AG04450 (cell line): ENCODE results near the gene RPAP2. TPM values are rescaled to one million over a fixed set of nuclear protein-coding genes. Genes with fewer than 3 reads are reported as not detected.

Source experiments
- CTCF ChIA-PET: fragments of 300-600, 350-600 bp; formaldehyde crosslinking; extraction: SDS; loops from one replicate; lab custom pipeline; 2022; ENCODE audit warnings: antibody characterized with exemption, inconsistent platforms; lab: Charles Lee
- POLR2A ChIA-PET: fragments of 350-600 bp; formaldehyde crosslinking; extraction: SDS; loops from one replicate; lab custom pipeline; 2021; ENCODE audit warnings: antibody characterized with exemption, inconsistent platforms; lab: Yijun Ruan, JAX
- DNase-seq: peaks from one replicate; pipeline ENCODE4 v3.0.0-alpha.2; 2011; ENCODE audit warnings: low read depth, low spot score
- H3K27ac ChIP-seq: one replicate; pipeline ENCODE4 v1.5.1; 2012; ENCODE audit warnings: low read depth, low read length, control low read depth
- H3K27me3 ChIP-seq: one replicate; pipeline ENCODE4 v1.6.0; 2012; ENCODE audit warnings: low read length; ENCODE audit not compliant: control insufficient read depth, insufficient read depth
- H3K4me3 ChIP-seq: 2 replicates; pipeline ENCODE4 v1.5.1; 2011; ENCODE audit warnings: mild to moderate bottlenecking, low read depth, low read length, control low read depth
- H3K9me3 ChIP-seq: 2 replicates; pipeline ENCODE4 v1.5.1; 2012; ENCODE audit warnings: low read length; ENCODE audit not compliant: control insufficient read depth, insufficient read depth
- polyA plus RNA-seq: library from polyadenylated mRNA; depleted of rRNA; stranded (reverse); fragments of >200 nt; gene quantifications from 2 replicates; pipeline ENCODE4 v1.2.3, GENCODE V29; 2011
- TF ChIP-seq, protein P1 (sequence below): IDR thresholded peaks from 2 replicates; pipeline ENCODE4 v1.5.1; 2011; ENCODE audit warnings: low read depth, low read length, control low read depth, inconsistent platforms

Gene RPAP2
- polyA plus RNA-seq, 1 experiment = 21.5 TPM

DNA sequence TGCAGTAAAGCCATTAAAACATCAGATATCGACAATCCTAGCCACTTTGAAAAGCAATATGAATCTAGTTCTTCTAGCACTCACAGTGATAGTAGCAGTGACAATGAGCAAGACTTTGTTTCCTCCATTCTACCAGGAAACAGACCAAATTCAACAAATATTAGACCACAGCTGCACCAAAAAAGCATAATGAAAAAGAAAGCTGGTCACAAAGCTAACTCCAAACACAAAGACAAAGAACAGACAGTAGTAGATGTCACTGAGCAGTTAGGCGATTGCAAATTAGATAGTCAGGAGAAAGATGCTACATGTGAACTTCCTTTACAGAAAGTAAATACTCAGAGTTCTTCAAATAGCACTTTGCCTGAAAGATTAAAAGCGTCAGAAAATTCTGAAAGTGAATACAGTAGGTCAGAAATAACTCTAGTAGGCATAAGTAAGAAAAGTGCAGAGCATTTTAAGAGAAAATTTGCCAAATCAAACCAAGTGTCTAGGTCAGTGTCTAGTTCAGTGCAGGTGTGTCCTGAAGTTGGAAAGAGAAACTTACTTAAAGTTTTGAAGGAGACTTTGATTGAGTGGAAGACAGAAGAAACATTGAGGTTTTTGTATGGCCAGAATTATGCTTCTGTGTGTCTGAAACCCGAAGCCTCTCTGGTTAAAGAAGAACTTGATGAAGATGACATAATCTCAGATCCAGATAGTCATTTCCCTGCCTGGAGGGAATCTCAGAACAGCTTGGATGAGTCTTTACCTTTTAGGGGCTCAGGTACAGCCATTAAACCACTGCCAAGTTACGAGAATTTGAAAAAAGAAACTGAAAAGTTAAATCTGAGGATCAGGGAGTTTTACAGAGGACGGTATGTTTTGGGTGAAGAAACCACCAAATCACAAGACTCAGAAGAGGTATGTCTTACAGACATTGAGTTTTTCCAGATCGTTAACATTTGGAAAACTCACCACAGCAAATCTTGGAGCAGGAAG lies 24.9 kb downstream of the RPAP2 start:
- H3K27ac ChIP-seq = no peak overlapping the region
- ChIA-PET CTCF (no interaction called here), POLR2A (no interaction called here)
- peaks cover 8% of the 10 kb centered on the region; the same call in 1 of the 2 replicates for H3K9me3 ChIP-seq
- H3K27me3 ChIP-seq = no peaks in the 10 kb centered on the region
- no peak overlapping the region for H3K4me3 ChIP-seq
- DNase-seq = no peak
- TF ChIP-seq, protein P1, sequence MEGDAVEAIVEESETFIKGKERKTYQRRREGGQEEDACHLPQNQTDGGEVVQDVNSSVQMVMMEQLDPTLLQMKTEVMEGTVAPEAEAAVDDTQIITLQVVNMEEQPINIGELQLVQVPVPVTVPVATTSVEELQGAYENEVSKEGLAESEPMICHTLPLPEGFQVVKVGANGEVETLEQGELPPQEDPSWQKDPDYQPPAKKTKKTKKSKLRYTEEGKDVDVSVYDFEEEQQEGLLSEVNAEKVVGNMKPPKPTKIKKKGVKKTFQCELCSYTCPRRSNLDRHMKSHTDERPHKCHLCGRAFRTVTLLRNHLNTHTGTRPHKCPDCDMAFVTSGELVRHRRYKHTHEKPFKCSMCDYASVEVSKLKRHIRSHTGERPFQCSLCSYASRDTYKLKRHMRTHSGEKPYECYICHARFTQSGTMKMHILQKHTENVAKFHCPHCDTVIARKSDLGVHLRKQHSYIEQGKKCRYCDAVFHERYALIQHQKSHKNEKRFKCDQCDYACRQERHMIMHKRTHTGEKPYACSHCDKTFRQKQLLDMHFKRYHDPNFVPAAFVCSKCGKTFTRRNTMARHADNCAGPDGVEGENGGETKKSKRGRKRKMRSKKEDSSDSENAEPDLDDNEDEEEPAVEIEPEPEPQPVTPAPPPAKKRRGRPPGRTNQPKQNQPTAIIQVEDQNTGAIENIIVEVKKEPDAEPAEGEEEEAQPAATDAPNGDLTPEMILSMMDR = no peak

DNA sequence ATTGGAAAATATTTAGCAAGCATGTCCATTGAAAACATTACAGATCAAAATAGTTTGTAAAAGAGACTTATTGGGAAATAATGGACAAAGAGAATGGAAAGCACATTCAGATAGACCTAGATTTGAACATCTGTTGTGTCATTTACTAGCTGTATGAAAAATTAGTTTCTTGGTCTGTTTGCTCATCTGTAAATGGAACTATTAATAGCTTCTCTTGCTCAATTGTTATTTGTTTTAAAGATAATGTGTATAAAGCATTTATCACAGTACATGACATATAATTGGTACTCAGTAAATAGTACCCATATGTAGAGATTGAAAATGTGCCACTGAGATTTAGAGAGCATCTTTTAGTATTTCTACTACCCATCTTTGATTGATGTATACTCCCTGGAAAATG lies 25.9 kb downstream of the RPAP2 start:
- Histone ChIP-seq H3K27me3 (no peaks in the 10 kb centered on the region), H3K4me3 (no peak overlapping the region), H3K9me3 (peaks cover 15% of the 10 kb centered on the region), H3K27ac (no peak overlapping the region)
- CTCF ChIA-PET = no interaction called here
- TF ChIP-seq, protein P1 = no peak
- DNase-seq = no peak
- POLR2A ChIA-PET = no interaction called here

- ChIA-PET CTCF (interaction anchor here (0.6 to 1.8 kb wide), 3 partner anchors 16 to 635 kb away, joined by 3 to 4 read pairs (median 3); no protein-coding TSS in a partner anchor), POLR2A (no interaction called here)
- TF ChIP-seq, protein P1 = no peak
Observed at GRCh38 chr1:92326681-92327080, 27.8 kb downstream of the RPAP2 start.

GRCh38 chr1:92327794-92328193 lies 28.9 kb downstream of the RPAP2 start:
- ChIA-PET CTCF (no interaction called here), POLR2A (no interaction called here)
- no peak for DNase-seq
- Histone ChIP-seq H3K27me3 (no peaks in the 10 kb centered on the region), H3K27ac (no peak overlapping the region), H3K9me3 (peaks cover 15% of the 10 kb centered on the region), H3K4me3 (no peak overlapping the region)
- TF ChIP-seq, protein P1 = no peak

More at GRCh38 chr1:92326681-92327080, 27.8 kb downstream of the RPAP2 start:
- Histone ChIP-seq H3K4me3 (no peak overlapping the region), H3K9me3 (peaks cover 15% of the 10 kb centered on the region), H3K27me3 (no peaks in the 10 kb centered on the region), H3K27ac (no peak overlapping the region)
- no peak for DNase-seq
